B cell (primary cell): ENCODE measurements around the gene RNFT2. TPM values are rescaled to one million over a fixed set of nuclear protein-coding genes. Genes with fewer than 3 reads are reported as not detected.

ENCODE experiments used
- ATAC-seq: fragments of 200-7000 bp; cut with Tn5 transposase; one replicate; pipeline ENCODE4 v1.10.0; 2021; ENCODE audit warnings: low read depth, mild to moderate bottlenecking, moderate number of reproducible peaks, moderate library complexity
- CTCF ChIA-PET: fragments of 350-600 bp; sonication (Branson Sonifier 250); formaldehyde crosslinking; loops from one replicate; lab custom pipeline; 2021; ENCODE audit warnings: antibody characterized with exemption, inconsistent platforms; lab: Charles Lee
- POLR2A ChIA-PET: fragments of 350-600 bp; sonication (Branson Sonifier 250); formaldehyde crosslinking; loops from one replicate; lab custom pipeline; 2021; ENCODE audit warnings: antibody characterized with exemption; lab: Charles Lee
- DNase-seq: peaks from one replicate; pipeline ENCODE4 v3.0.0; 2013
- H2AFZ ChIP-seq: 2 replicates; pipeline ENCODE4 v1.6.1; 2012; ENCODE audit warnings: mild to moderate bottlenecking, low read depth, low read length; ENCODE audit not compliant: insufficient read depth, poor library complexity, severe bottlenecking
- H3K27ac ChIP-seq, 2 donors: 1 replicate in 1 of 2; 2 replicates in 1 of 2; pipeline ENCODE4 v1.5.1; 2012 to 2013; ENCODE audit warnings: low read length in 2 of 2, mild to moderate bottlenecking in 2 of 2, moderate library complexity in 1 of 2
- H3K27me3 ChIP-seq, 4 experiments: fragments of 200-600 bp in 1 of 4; sonication (generic) in 1 of 4; replicated peaks in 1 of 4; 1 replicate in 2 of 4; 2 replicates in 2 of 4; pipeline versions ENCODE4 v1.6.1 to v1.7.0; 2013 to 2016; ENCODE audit warnings: low read length in 3 of 4, mild to moderate bottlenecking in 2 of 4, mixed read lengths in 1 of 4, moderate library complexity in 1 of 4; ENCODE audit not compliant: insufficient read depth in 4 of 4, control insufficient read depth in 3 of 4; ENCODE audit errors: control extremely low read depth in 1 of 4
- H3K36me3 ChIP-seq, 2 experiments: replicated peaks in 1 of 2; 1 replicate in 1 of 2; 2 replicates in 1 of 2; pipeline versions ENCODE4 v1.6.1 to v1.7.1; 2013; ENCODE audit warnings: low read length in 1 of 2; ENCODE audit not compliant: insufficient read depth in 2 of 2, control insufficient read depth in 1 of 2; ENCODE audit errors: control extremely low read depth in 1 of 2, extremely low read depth in 1 of 2
- H3K4me1 ChIP-seq, 2 donors: fragments of 200-600 bp in 1 of 2; sonication (generic) in 1 of 2; 1 replicate in 1 of 2; 2 replicates in 1 of 2; pipeline versions ENCODE4 v1.5.1 to v1.6.1; 2013 to 2017; ENCODE audit warnings: low read length in 2 of 2; ENCODE audit not compliant: control insufficient read depth in 2 of 2, insufficient read depth in 2 of 2
- H3K4me2 ChIP-seq: replicated peaks from 2 replicates; pipeline ENCODE3; 2012; ENCODE audit warnings: mild to moderate bottlenecking, low read depth, low read length; ENCODE audit not compliant: poor library complexity, severe bottlenecking
- H3K4me3 ChIP-seq, 5 experiments: fragments of 200-600 bp in 1 of 5; sonication (generic) in 1 of 5; 1 replicate in 3 of 5; 2 replicates in 2 of 5; pipeline versions ENCODE4 v1.5.1 to v1.7.0; 2011 to 2016; ENCODE audit warnings: low read length in 4 of 5, mild to moderate bottlenecking in 4 of 5, low read depth in 2 of 5, control low read depth in 1 of 5, moderate library complexity in 1 of 5; ENCODE audit not compliant: insufficient read depth in 1 of 5; ENCODE audit errors: control extremely low read depth in 1 of 5, extremely low read depth in 1 of 5
- H3K79me2 ChIP-seq: fragments of 200-600 bp; sonication (generic); one replicate; pipeline ENCODE4 v1.6.0; 2016; ENCODE audit warnings: low read length; ENCODE audit not compliant: control insufficient read depth, insufficient read depth
- H3K9ac ChIP-seq: fragments of 200-600 bp; sonication (generic); 2 replicates; pipeline ENCODE4 v1.6.1; 2017; ENCODE audit warnings: mild to moderate bottlenecking, low read length, moderate library complexity
- H3K9me3 ChIP-seq, 3 donors: one replicate each; pipeline versions ENCODE4 v1.6.1 to v1.7.1; 2013; ENCODE audit warnings: low read length in 2 of 3; ENCODE audit not compliant: control insufficient read depth in 2 of 3, insufficient read depth in 1 of 3; ENCODE audit errors: control extremely low read depth in 1 of 3
- H4K20me1 ChIP-seq: 2 replicates; pipeline ENCODE4 v1.6.0; 2012; ENCODE audit warnings: mild to moderate bottlenecking, low read length; ENCODE audit not compliant: insufficient read depth, control insufficient read depth, poor library complexity, severe bottlenecking
- H3K27ac Mint-ChIP-seq: one replicate; pipeline ENCODE4 v1.8.0; 2021; ENCODE audit warnings: mixed read lengths
- H3K27me3 Mint-ChIP-seq: one replicate; pipeline ENCODE4 v1.8.0; 2021; ENCODE audit warnings: mixed read lengths
- H3K4me1 Mint-ChIP-seq: one replicate; pipeline ENCODE4 v1.8.0; 2021; ENCODE audit warnings: mixed read lengths
- H3K4me3 Mint-ChIP-seq: one replicate; pipeline ENCODE4 v1.8.0; 2021; ENCODE audit warnings: mixed read lengths
- H3K9me3 Mint-ChIP-seq: one replicate; pipeline ENCODE4 v1.8.0; 2022; ENCODE audit warnings: mixed read lengths; ENCODE audit not compliant: insufficient read depth
- EZH2 ChIP-seq: IDR thresholded peaks from 2 replicates; pipeline ENCODE4 v1.6.1; 2012; ENCODE audit warnings: borderline replicate concordance, low read depth, mild to moderate bottlenecking, moderate library complexity, low read length; ENCODE audit not compliant: insufficient read depth, poor library complexity, severe bottlenecking
- WGBS: methylation state at CpG from one replicate; pipeline ENCODE4 v1.1.5; 2013; ENCODE audit warnings: missing lambda C conversion rate; ENCODE audit not compliant: insufficient coverage; 5-methylcytosine and 5-hydroxymethylcytosine counted together
- intact Hi-C: fragments of 100-400 bp; cut with micrococcal nuclease; formaldehyde crosslinking; loops from one replicate; pipeline ENCODE4 v1.10.0; 2022
- polyA plus RNA-seq: library from polyadenylated mRNA; depleted of rRNA; stranded (reverse); fragments of >200 nt; gene quantifications from 2 replicates; pipeline ENCODE4 v1.2.3, GENCODE V29; 2012
- total RNA-seq, 2 donors: library from RNA; stranded (reverse); fragments of 120-200 nt in 1 of 2; gene quantifications; 1 replicate in 1 of 2; 2 replicates in 1 of 2; pipeline versions ENCODE4 v1.2.3 to v1.2.4, GENCODE V29; 2013 to 2022
- TF ChIP-seq, protein P1 (sequence below): fragments of 200-600 bp; IDR thresholded peaks from one replicate; pipeline ENCODE4 v1.8.0; 2022; ENCODE audit warnings: antibody characterized with exemption, mild to moderate bottlenecking

RNFT2 gene
- total and polyA plus RNA-seq, 2 donors (not counting 1 experiment from before 2014, with no cell fraction given) = 5.2 to 18.2 TPM

DNA sequence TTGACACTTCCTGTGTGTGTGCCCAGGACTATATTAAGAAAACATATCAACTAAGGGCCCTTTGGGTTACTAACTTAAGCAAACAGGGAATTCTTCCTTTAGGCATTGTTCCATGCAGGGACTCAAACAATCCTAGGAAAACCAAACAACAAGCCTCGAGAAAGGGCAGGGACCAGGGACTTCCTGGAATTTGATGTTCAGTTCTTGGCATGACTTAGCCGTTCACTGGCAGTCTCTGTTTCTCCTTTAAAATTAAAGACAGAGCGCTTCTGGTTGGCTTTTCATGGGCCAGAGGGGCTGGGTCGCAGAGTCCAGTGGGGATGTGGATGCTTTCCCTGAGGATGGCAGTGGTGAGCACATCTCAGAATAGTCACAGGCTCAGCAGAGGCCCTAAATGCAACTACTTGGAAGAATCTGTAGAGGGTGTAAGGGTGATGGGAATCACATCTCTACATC, 35.2 kb downstream of the RNFT2 start:
- Mint-ChIP-seq H3K27ac (no peak overlapping the region), H3K9me3 (no peaks in the 10 kb centered on the region), H3K27me3 (no peaks in the 10 kb centered on the region), H3K4me1 (no peaks in the 10 kb centered on the region), H3K4me3 (no peak overlapping the region)
- TF ChIP-seq, protein P1, sequence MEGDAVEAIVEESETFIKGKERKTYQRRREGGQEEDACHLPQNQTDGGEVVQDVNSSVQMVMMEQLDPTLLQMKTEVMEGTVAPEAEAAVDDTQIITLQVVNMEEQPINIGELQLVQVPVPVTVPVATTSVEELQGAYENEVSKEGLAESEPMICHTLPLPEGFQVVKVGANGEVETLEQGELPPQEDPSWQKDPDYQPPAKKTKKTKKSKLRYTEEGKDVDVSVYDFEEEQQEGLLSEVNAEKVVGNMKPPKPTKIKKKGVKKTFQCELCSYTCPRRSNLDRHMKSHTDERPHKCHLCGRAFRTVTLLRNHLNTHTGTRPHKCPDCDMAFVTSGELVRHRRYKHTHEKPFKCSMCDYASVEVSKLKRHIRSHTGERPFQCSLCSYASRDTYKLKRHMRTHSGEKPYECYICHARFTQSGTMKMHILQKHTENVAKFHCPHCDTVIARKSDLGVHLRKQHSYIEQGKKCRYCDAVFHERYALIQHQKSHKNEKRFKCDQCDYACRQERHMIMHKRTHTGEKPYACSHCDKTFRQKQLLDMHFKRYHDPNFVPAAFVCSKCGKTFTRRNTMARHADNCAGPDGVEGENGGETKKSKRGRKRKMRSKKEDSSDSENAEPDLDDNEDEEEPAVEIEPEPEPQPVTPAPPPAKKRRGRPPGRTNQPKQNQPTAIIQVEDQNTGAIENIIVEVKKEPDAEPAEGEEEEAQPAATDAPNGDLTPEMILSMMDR = no peak
- Histone ChIP-seq H3K4me3 (no peak overlapping the region), H3K9me3 (no peaks in the 10 kb centered on the region), H3K4me1 (no peaks in the 10 kb centered on the region), H3K9ac (no peak overlapping the region), H3K36me3 (no peaks in the 10 kb centered on the region), H3K27ac (no peak overlapping the region), H3K4me2 (no peak overlapping the region), H3K27me3 (no peaks in the 10 kb centered on the region), H2AFZ (no peak overlapping the region), H3K79me2 (no peaks in the 10 kb centered on the region), H4K20me1 (no peaks in the 10 kb centered on the region)
- 94% methylated on average over 4 of the region's 4 CpGs for WGBS
- ATAC-seq (no peak), DNase-seq (no peak)
- ChIA-PET POLR2A (no interaction called here), CTCF (interaction anchor here (1.9 kb wide), 1 partner anchor 109 kb away, joined by 8 read pairs; no protein-coding TSS in a partner anchor)
- intact Hi-C loops = no loop called here

DNA sequence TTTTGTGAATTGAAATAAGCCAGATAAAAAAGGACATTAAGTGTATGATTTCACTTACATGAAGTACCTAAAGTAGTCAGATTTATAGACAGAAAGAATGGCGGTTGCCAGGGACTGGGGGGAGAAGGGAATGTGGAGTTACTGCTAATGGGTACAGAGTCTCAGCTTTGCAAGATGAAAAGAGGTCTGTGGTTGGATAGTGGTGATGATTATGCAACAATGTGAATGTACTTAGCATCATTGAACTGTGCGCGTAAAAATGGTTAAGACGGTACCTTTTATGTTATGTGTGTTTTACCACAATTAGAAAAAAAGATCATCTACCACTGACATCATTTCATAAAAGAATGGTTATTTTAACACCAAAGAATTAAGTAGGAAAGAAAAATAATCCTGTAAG, 35.9 kb downstream of the RNFT2 start:
- H3K4me3 ChIP-seq = no peak overlapping the region
- H3K4me2 ChIP-seq = no peak overlapping the region
- no peak for TF ChIP-seq EZH2
- TF ChIP-seq, protein P1 = no peak
- H3K36me3 ChIP-seq = peaks cover 0 to 1% of the 10 kb centered on the region in 2 experiments
- POLR2A ChIA-PET = no interaction called here
- no peaks in the 10 kb centered on the region for H3K27me3 ChIP-seq
- H3K9ac ChIP-seq = no peak overlapping the region
- no peaks in the 10 kb centered on the region for H3K4me1 Mint-ChIP-seq
- WGBS = 100% methylated on average over 1 of the region's 4 CpGs
- H3K79me2 ChIP-seq = no peaks in the 10 kb centered on the region
- CTCF ChIA-PET = interaction anchor here (1.1 to 1.9 kb wide), 2 partner anchors 106 to 109 kb away, joined by 4 to 8 read pairs; no protein-coding TSS in a partner anchor
- H3K27ac ChIP-seq = no peak overlapping the region
- H3K27me3 Mint-ChIP-seq = no peaks in the 10 kb centered on the region
- H3K9me3 Mint-ChIP-seq = no peaks in the 10 kb centered on the region
- no peak overlapping the region for H2AFZ ChIP-seq
- no peak overlapping the region for H3K4me3 Mint-ChIP-seq
- H3K9me3 ChIP-seq = no peaks in the 10 kb centered on the region
- intact Hi-C loops = no loop called here
- DNase-seq (no peak), ATAC-seq (no peak)
- no peaks in the 10 kb centered on the region for H4K20me1 ChIP-seq
- H3K27ac Mint-ChIP-seq = no peak overlapping the region
- H3K4me1 ChIP-seq = no peaks in the 10 kb centered on the region
